HepG2 (cell line): Measurements from ENCODE around the gene SGIP1. TPM values are rescaled to one million over a fixed set of nuclear protein-coding genes. Genes with fewer than 3 reads are reported as not detected.
"Not testable (repeated sequence)": the region's sequence is repeated elsewhere in the genome, so short reads cannot be mapped to it uniquely, and the experiment has no call there.

Source experiments
- CREM ChIP-seq, 2 experiments: sonication (generic) in 1 of 2; formaldehyde crosslinking in 1 of 2; IDR thresholded peaks; 2 replicates each; pipeline versions ENCODE4 v1.4.0 to v1.6.1; 2016 to 2020; ENCODE audit warnings: antibody characterized with exemption in 1 of 2, mild to moderate bottlenecking in 1 of 2, missing genetic modification reagents in 1 of 2
- ELF3 ChIP-seq: IDR thresholded peaks from 2 replicates; pipeline ENCODE4 v1.6.1; 2016; ENCODE audit warnings: missing genetic modification reagents, missing compliant biosample characterization
- EP300 ChIP-seq, 3 experiments: sonication (generic) in 1 of 3; formaldehyde crosslinking in 1 of 3; IDR thresholded peaks; 2 replicates each; pipeline versions ENCODE4 v1.5.1 to v1.6.1; 2011 to 2020; ENCODE audit warnings: low read depth in 2 of 3, low read length in 2 of 3, borderline replicate concordance in 1 of 3, improper control_type of control experiment in 1 of 3, mild to moderate bottlenecking in 1 of 3, missing genetic modification reagents in 1 of 3, moderate library complexity in 1 of 3
- ETV5 ChIP-seq: IDR thresholded peaks from 2 replicates; pipeline ENCODE4 v1.6.1; 2018; ENCODE audit warnings: missing biosample characterization, missing genetic modification reagents, inconsistent platforms, borderline replicate concordance
- HNF1B ChIP-seq: sonication (generic); formaldehyde crosslinking; IDR thresholded peaks from 2 replicates; pipeline ENCODE4 v1.5.1; 2020; ENCODE audit warnings: mild to moderate bottlenecking, moderate library complexity, missing genetic modification reagents
- HNF4A ChIP-seq: sonication (generic); formaldehyde crosslinking; IDR thresholded peaks from 2 replicates; pipeline ENCODE4 v1.4.0; 2020; ENCODE audit warnings: missing genetic modification reagents
- MED1 ChIP-seq: sonication (generic); formaldehyde crosslinking; IDR thresholded peaks from 2 replicates; pipeline ENCODE4 v1.4.0; 2020; ENCODE audit warnings: missing genetic modification reagents
- PITX1 ChIP-seq: sonication (generic); formaldehyde crosslinking; IDR thresholded peaks from 2 replicates; pipeline ENCODE4 v1.5.1; 2020; ENCODE audit warnings: mild to moderate bottlenecking, missing genetic modification reagents
- RXRB ChIP-seq: IDR thresholded peaks from 2 replicates; pipeline ENCODE4 v1.6.1; 2016; ENCODE audit warnings: borderline replicate concordance, missing genetic modification reagents, missing compliant biosample characterization
- SOX5 ChIP-seq: IDR thresholded peaks from 2 replicates; pipeline ENCODE4 v1.6.1; 2016; ENCODE audit warnings: borderline replicate concordance
- TBX2 ChIP-seq: sonication (generic); formaldehyde crosslinking; IDR thresholded peaks from 2 replicates; pipeline ENCODE4 v1.5.0; 2020; ENCODE audit warnings: missing genetic modification reagents, mild to moderate bottlenecking, borderline replicate concordance
- TCF7 ChIP-seq: sonication (generic); IDR thresholded peaks from 2 replicates; pipeline ENCODE4 v1.6.1; 2016; ENCODE audit warnings: antibody characterized with exemption, low read depth
- ZNF609 ChIP-seq: sonication (generic); formaldehyde crosslinking; IDR thresholded peaks from 2 replicates; pipeline ENCODE4 v1.4.0; 2020; ENCODE audit warnings: mild to moderate bottlenecking, missing genetic modification reagents, borderline replicate concordance
- polyA plus RNA-seq, 8 experiments: library from polyadenylated mRNA; depleted of rRNA in 3 of 8; stranded (reverse) in 7 of 8; unstranded in 1 of 8; fragments of >200 nt; fragmentation: Illumina TruSeq in 4 of 8; extraction: Trizol in 4 of 8; gene quantifications; 2 replicates each; pipeline versions ENCODE4 v1.2.1 to v1.2.3, GENCODE V29; 2011 to 2016; ENCODE audit warnings: low read depth in 4 of 8, missing spikeins in 1 of 8, mixed read lengths in 1 of 8; ENCODE audit not compliant: insufficient read depth in 1 of 8
- total RNA-seq, 5 experiments: library from RNA; depleted of rRNA; stranded (reverse); fragments of >200 nt; fragmentation: Illumina TruSeq; extraction: Trizol; gene quantifications; 2 replicates each; pipeline ENCODE4 v1.2.3, GENCODE V29; 2016; ENCODE audit warnings: low read depth in 1 of 5
- TF ChIP-seq, protein P1 (sequence below): sonication (generic); formaldehyde crosslinking; IDR thresholded peaks from 2 replicates; pipeline ENCODE4 v1.5.0; 2020; ENCODE audit warnings: mild to moderate bottlenecking, missing genetic modification reagents, moderate library complexity
- TF ChIP-seq, protein P2 (sequence below), 2 experiments: sonication (generic) in 1 of 2; formaldehyde crosslinking in 1 of 2; IDR thresholded peaks; 2 replicates each; pipeline versions ENCODE4 v1.4.0 to v1.6.1; 2016 to 2020; ENCODE audit warnings: borderline replicate concordance in 1 of 2, low read depth in 1 of 2, mild to moderate bottlenecking in 1 of 2, missing genetic modification reagents in 1 of 2

SGIP1 gene
- total and polyA plus RNA-seq, 2 of the 13 experiments (the other 11 are each of a cell fraction or from before 2014, with no cell fraction given), result not detected

DNA sequence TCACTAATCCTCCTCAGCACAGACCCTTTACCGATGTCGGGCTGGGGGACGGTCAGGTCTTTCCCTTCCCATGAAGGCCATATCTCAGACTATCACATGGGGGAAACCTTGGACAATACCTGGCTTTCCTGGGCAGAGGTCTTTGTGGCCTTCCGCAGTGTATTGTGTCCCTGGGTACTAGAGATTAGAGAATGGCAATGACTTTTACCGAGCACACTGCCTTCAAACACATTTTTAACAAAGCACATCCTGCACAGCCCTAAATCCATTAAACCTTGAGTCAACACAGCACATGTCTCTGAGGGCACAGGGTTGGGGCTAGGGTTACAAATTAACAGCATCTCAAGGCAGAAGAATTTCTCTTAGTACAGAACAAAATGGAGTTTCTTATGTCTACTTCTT, 58.2 kb downstream of the SGIP1 start (continued):
- TF ChIP-seq PITX1 (CRISPR knock-in tag), result peak; percentile 96
- peak; percentile 18; the same call in 1 of the 2 replicates for TF ChIP-seq HNF4A (CRISPR knock-in tag)
- 0 out of 2 replicates have a peak, but pooled peaks have one; percentile 31 for TF ChIP-seq RXRB (CRISPR knock-in tag)
- peak; percentile 38; the same call in 1 of the 2 replicates for TF ChIP-seq CREM (IDR thresholded peaks at IDR 0.05)
- not testable (repeated sequence) for TF ChIP-seq CREM (CRISPR knock-in tag; IDR thresholded peaks at IDR 0.05); EP300 (CRISPR knock-in tag; IDR thresholded peaks at IDR 0.05; ENCODE audit: borderline replicate concordance)
- TF ChIP-seq ZNF609 (CRISPR knock-in tag), result 0 out of 2 replicates have a peak, but pooled peaks have one; percentile 47
- peak; percentile 78 for TF ChIP-seq TBX2 (CRISPR knock-in tag)
- TF ChIP-seq EP300 (IDR thresholded peaks at IDR 0.05; ENCODE audit: low read depth in 2 of 2, low read length in 2 of 2), result peak in 1 of 2 experiments; percentile 62; a peak in 2 of 4 replicates
- peak; percentile 94 for TF ChIP-seq HNF1B (CRISPR knock-in tag)
- peak; percentile 27; the same call in 1 of the 2 replicates for TF ChIP-seq ETV5 (CRISPR knock-in tag)
- peak; percentile 72 for TF ChIP-seq TCF7
- peak; percentile 47 for TF ChIP-seq MED1 (CRISPR knock-in tag)
- TF ChIP-seq ELF3 (CRISPR knock-in tag), result 0 out of 2 replicates have a peak, but pooled peaks have one; percentile 17
- TF ChIP-seq, protein P1, sequence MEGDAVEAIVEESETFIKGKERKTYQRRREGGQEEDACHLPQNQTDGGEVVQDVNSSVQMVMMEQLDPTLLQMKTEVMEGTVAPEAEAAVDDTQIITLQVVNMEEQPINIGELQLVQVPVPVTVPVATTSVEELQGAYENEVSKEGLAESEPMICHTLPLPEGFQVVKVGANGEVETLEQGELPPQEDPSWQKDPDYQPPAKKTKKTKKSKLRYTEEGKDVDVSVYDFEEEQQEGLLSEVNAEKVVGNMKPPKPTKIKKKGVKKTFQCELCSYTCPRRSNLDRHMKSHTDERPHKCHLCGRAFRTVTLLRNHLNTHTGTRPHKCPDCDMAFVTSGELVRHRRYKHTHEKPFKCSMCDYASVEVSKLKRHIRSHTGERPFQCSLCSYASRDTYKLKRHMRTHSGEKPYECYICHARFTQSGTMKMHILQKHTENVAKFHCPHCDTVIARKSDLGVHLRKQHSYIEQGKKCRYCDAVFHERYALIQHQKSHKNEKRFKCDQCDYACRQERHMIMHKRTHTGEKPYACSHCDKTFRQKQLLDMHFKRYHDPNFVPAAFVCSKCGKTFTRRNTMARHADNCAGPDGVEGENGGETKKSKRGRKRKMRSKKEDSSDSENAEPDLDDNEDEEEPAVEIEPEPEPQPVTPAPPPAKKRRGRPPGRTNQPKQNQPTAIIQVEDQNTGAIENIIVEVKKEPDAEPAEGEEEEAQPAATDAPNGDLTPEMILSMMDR (CRISPR knock-in tag), result peak; percentile 47
- TF ChIP-seq, protein P2, sequence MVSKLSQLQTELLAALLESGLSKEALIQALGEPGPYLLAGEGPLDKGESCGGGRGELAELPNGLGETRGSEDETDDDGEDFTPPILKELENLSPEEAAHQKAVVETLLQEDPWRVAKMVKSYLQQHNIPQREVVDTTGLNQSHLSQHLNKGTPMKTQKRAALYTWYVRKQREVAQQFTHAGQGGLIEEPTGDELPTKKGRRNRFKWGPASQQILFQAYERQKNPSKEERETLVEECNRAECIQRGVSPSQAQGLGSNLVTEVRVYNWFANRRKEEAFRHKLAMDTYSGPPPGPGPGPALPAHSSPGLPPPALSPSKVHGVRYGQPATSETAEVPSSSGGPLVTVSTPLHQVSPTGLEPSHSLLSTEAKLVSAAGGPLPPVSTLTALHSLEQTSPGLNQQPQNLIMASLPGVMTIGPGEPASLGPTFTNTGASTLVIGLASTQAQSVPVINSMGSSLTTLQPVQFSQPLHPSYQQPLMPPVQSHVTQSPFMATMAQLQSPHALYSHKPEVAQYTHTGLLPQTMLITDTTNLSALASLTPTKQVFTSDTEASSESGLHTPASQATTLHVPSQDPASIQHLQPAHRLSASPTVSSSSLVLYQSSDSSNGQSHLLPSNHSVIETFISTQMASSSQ (IDR thresholded peaks at IDR 0.05; ENCODE audit: low read depth), result peak; percentile 83
- TF ChIP-seq, protein P2 (CRISPR knock-in tag; IDR thresholded peaks at IDR 0.05; ENCODE audit: borderline replicate concordance), result peak; percentile 74; the same call in 1 of the 2 replicates
- peak; percentile 95 for TF ChIP-seq SOX5
